ENCODE data around the gene OBSCN.

GRCh38 chr1:228367798-228368791, 160.3 kb downstream of the OBSCN start:
- TF ChIP-seq EZH2phosphoT487 (IDR thresholded peaks at IDR 0.05; ENCODE audit: insufficient read depth, low read depth): no peak
- TF ChIP-seq EZH2 (IDR thresholded peaks at IDR 0.05; ENCODE audit: insufficient read depth, poor library complexity, severe bottlenecking): no peak
